GM19468 (cell line): Measurements from ENCODE around the gene SH3BGRL3.
"Not testable (repeated sequence)": the region's sequence is repeated elsewhere in the genome, so short reads cannot be mapped to it uniquely, and the experiment has no call there.

Experiments used
- ATAC-seq: cut with Tn5 transposase; IDR thresholded peaks from one replicate; pipeline ENCODE4 v1.9.1; 2021; ENCODE audit warnings: mild to moderate bottlenecking, moderate library complexity, moderate number of reproducible peaks; ENCODE audit not compliant: unreplicated experiment; ENCODE audit errors: extremely low read depth

Gene SH3BGRL3

DNA sequence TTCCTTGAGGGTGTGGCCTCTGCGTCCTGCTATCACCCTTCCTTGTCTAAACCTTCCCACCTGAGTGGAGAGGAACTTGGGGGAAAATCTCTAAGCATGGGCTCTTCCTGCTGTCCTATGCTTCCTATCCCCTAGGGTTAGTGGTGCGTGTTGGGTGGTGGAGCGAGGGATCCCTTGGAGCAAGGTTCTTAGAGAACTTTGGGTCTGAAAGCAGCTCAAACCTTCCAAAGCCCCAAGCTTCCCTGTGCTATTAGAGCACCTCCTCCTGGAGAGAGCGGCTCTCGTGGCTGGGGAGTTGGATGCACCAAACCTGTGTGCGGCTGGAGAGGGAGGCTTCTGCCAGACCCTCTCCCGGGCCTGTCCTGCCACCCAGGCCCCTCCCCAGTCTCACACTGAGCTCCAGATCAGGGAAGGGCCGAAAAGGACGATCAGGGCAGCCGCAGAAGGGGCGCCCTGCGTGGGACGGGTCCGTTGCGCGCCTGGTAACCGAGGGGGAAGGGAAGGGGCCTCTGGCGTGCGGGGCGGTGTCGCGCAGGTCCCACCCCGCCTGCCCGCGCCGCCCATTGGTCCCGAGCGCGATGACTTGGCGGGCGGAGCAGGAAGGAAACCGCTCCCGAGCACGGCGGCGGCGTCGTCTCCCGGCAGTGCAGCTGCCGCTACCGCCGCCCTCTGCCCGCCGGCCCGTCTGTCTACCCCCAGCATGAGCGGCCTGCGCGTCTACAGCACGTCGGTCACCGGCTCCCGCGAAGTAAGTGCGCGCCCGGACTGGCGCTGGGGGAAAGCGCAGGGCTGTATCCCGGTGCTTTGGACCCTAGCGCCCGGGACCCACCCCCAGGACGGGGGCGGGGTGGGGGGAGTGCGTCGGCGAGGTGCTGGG lies at the start of gene SH3BGRL3:
Gene SH3BGRL3, plus strand, starts transcription at position 631 of the 877 bp plus-strand sequence. Its CDS starts 70 bp downstream, at position 701.
- peak; percentile 63 for ATAC-seq

DNA sequence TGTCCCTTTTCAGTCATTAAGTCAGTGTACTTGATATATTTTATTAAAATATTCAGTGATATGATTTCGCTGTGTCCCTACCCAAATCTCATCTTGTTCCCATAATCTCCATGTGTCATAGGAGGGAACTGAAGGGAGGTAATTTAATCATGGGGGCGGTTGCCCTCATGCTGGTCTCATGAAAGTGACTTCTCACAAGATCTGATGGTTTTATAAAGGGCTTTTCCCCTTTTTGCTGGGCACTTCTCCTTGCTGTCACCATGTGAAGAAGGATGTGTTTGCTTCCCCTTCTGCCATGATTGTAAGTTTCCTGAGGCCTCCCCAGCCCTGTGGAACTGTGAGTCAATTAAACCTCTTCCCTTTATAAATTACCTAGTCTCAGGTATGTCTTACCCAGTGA lies 49.2 kb upstream of the SH3BGRL3 start:
- ATAC-seq, result not testable (repeated sequence)

DNA sequence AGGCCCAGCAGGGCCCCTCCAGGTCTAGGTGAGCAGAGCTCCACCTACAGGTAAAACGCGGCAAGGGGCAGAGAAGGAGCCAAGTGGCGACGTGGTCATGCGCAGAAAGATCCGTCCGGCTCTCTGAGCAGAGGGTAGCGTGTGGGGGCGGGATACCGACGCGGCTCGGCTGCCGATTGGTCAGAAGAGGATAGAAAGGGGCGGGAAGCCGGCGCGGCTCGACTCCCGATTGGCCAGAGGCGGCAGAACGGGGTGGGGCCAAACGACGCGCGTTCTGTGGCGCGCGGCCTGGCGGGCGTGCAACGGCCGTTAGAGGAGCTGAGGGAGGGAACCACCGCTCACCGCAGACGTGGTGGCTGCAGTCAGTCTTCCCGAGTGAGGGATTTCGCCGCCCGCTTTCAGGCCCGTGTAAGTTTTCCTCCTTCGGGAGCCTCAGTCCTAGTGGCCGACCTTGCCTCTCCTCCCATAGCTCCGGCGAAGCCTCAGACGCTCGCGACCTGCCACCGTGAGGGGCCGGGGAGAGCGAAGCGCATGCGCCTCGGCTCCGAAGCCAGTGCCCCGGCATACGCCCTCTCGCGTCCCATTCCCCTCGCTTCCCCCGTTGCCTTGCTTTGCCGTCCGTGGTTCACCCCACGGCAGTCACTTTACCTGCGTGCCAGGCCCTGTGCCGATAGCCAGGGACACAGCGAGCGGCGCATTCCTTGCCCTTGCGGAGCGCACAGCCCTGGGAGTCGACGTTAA lies 45.8 kb upstream of the SH3BGRL3 start, which contains the start of gene CEP85:
Gene CEP85, plus strand, starts transcription at position 298 of the 741 bp plus-strand sequence. CDS start 5,584 bp downstream, outside the sequence.
- ATAC-seq, result peak; percentile 78

DNA sequence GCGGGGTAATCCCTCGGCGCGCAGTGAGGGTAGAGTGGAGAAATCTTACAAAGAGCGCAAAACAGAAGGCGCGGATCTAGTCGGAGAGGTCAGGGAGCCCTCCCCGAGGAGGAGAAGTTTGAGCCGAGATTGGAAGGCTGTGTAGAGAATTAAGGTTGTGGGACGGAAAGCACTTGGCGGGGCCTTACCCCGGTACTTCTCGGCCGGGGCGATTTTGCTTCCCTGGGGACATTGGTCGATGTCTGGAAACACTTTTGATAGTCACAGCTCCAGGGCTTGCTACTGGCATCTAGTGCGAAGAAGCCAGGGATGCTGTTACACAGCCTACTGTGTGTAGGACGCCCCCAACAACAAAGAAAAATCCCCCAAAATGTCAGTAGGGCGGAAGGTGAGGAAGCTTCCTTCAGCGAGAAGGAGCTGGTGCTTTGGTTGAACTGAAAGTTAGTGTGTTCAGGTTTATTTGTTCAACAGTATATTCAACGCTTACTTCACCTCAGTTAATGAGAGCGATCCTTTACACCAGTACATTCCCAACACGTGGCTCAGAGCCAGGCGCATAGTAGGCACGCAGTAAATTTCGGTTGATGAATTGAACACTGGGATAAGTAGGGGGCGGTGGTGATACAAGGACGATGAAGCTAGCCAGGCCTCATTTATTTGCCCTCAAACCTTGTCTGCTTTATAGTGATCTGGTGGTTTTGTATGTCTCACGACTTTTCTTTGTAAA lies 45.1 kb upstream of the SH3BGRL3 start:
- no peak for ATAC-seq

DNA sequence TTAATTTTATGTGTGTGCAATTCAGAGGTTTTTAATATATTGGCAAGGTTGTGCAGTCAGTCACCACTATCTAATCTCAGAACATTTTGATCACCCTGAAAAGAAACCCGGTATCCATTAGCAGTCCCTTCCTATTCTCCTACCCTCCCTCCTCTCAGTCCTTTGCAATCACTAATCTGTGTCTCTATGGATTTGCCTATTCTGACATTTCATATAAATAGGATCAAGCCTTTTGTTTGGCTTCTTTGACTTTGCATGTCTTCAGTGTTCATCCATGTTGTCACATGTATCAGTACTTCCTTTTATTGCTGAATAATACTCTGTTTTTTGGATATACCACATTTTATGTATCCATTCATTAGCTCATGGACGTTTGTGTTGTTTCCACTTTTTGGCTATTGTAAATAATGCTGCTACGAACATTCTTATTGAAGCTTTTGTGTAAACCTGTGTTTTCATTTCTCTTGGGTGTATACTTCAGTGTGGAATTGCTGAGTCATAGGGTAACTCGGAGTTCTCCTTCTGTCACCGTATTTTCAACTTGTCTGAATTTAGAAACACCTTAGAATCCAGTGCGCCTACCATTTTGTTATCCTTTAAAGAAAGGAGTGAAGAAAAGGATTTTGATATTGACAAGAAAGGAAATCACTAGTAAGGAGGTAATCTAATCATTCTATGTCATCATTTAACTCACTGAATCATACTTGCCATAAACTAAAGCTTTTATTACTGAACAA lies 42.5 kb upstream of the SH3BGRL3 start:
- no peak for ATAC-seq

DNA sequence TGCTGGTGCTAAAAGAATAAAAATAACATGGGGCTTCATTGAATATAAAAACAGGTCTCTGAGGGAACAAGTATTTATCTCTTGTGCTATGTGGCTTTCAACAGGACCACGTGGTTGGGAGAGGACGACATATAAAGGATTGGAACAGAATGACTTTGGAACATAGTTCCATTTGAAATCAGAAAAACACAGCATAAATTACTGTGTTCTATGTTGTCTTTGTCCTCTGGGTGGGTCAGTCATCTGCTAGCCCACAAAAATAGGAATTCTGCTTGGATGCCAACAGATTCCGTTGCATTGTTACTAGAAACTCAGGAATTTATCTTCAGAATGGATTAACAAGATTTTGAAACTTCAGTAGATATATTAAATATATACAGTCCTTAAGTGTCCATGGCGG lies 40.0 kb upstream of the SH3BGRL3 start:
- ATAC-seq, result no peak

DNA sequence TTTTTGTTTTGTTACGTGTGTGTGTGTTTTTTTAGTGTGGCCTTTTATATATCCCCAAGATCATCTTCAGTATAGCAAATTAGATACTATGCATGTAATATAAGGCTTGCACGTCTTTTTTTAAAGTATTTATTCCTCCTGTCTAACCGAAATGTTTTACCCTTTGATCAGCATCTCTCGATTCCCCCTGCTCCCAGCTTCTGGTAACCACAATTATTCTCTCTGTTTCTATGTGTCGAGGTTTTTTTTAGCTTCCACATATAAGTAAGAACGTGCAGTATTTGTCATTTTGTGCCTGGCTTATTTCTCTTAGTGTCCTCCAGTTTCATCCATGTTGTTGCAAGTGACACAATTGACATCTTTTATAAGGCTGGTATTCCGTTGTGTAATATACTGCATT lies 27.2 kb upstream of the SH3BGRL3 start:
- ATAC-seq, result no peak

DNA sequence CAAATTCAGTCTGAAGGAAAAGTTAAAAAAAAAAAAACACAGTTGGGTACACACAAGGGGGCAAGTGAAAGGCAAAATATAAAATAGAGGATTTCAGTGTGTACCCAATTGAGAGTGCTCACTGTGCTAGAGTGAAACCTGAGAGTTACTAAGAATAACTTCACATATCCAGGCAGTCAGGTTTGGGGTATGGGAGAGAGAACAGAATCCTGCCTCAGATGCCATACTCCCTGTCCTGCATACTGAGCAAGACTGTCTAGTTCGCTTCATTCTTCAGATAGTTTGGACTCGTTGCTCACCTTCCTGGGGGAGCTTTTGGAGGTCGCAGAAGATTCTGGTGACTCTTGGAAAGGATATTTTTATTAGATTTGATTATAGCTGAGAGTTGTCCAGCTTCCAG lies 25.5 kb upstream of the SH3BGRL3 start:
- ATAC-seq, result no peak

DNA sequence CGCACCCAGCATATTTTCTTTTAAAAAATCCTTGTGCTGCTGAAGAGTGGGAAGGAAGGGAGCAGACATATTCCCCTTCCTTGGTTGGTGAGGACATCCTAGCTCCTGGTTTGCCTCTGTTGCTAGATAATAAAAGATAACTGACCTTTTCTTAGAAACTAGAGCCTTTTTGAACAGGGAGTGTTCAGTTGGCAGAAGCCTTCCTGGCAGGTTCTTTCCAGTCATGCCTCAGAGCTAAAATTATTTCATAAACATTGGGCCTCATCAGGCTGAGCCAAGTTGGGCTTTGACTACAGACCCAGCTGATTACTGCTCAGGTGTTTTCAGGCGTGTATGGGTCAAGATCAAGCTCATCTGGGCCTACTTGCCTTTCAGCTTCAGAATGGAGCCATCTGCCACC lies 22.7 kb upstream of the SH3BGRL3 start:
- ATAC-seq, result no peak

DNA sequence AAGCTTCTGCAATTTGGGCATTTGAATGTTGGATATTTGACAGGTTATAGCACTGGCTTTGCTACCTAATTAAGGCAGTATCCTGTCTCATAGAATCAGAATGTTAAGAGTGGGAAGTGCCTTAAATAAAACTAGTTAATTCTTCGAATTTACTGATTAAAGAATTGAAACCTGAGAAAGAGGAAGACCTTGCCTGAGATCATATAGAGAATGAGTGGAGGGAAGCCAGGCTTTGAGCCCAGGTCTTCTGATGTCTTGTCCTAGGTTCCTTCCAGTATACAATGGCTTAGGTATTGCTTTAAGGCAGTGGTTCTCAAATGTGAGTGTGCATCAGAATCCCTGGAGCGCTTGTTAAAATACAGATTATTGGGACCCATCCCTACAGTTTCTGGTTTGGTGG lies 20.9 kb upstream of the SH3BGRL3 start:
- no peak for ATAC-seq

DNA sequence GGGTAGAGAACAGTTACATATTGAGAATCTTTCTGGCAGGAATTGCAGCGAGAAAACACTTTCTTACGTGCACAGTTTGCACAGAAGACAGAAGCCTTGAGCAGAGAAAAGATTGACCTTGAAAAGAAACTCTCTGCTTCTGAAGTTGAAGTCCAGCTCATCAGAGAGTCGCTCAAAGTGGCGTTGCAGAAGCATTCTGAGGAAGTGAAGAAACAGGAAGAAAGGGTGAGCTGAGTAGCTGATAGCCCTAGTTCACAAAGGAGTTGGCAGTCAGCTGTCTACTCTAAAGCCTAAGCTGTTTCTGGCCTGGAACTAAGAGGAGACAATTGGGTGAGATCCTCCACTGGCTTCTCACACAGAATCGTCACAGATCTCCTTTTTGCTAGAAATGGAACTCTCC lies 20.3 kb upstream of the SH3BGRL3 start:
- no peak for ATAC-seq

DNA sequence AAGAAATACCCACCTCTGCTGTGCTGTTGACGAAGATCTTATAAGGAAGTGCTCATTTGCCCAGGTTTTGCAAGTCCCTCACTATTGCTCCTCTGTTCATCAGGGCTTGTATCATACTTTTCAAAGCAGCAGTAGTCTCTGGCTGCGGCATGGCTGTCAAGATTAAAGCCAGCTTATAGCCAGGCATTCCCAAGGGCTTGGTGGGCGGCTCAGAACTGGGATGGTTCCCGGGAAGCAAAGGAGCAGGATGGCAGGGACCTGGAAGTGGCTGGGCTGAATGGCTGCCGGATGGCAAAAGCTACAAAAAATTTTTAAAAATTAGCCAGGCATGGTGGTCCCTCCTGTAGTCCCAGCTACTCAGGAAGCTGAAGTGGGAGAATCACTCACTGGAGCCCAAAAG lies 16.7 kb upstream of the SH3BGRL3 start:
- ATAC-seq, result no peak

DNA sequence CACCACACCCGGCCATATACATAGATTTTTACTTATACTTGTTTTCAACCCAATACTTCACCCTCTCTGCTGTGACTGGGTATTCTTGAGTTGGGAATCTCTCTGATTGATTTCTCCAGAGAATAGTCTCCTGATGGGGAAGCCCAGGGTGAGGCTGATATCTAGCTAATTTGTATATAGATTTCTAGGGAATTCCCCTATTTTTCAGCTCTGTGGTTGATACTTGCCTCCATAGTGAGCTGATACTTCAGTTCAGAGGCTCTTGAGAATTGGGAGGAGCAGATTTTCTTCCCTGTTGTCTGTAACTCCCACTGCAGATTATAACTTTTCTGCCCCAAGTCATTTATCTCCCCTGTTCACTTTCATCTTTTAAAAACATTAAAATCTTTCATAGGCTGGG lies 14.5 kb upstream of the SH3BGRL3 start:
- ATAC-seq, result no peak

DNA sequence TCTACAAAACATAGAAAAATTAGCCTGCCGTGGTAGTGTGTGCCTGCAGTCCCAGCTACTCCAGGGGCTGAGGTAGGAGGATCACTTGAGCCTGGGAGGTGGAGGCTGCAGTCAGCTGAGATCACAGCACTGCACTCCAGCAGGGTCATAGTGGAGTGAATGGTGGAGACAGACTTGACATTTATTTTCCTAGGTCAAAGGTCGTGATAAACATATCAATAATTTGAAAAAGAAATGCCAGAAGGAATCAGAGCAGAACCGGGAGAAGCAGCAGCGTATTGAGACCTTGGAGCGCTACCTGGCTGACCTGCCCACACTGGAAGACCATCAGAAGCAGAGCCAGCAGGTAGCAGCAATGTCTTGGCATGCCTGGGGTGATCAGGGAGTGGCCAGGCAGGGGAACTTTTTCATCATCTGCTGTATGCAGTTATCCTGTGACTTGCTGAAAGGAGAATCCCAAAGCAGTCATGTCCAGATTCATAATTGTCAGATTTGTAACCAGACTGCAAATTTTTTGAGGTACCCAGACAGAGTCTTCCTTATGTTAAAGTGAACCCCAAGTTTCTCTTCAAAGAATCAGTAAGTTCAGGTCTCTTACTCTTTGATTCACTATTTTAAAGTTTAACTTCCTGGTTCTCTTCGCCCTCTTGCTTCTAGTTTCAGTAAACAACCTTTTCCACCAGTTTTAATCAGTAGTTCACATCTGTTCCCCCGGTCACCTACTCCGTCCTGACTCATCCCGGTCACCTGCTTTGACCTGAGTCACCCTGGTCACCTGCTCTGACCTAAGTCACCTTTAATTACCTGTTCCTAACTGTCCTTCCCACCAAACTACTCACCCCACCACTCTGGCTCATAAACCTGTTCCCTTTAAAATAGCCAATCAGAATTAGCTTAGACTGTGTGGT lies 11.3 kb upstream of the SH3BGRL3 start:
- no peak for ATAC-seq

DNA sequence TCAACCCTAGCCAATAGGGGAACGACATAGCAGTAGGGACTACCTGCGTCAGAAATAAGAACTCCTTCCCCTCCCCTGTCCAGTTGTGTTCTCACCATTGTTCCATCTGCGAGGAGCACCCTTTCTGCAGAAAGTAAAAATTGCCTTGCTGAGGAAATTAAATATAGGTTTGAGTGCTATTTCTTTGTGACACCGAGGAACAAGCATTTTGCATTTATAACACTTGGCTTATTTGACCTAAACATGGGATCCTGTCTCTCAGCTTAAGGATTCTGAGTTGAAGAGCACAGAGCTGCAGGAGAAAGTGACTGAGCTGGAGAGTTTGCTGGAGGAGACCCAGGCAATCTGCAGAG lies 10.7 kb upstream of the SH3BGRL3 start:
- ATAC-seq, result no peak

DNA sequence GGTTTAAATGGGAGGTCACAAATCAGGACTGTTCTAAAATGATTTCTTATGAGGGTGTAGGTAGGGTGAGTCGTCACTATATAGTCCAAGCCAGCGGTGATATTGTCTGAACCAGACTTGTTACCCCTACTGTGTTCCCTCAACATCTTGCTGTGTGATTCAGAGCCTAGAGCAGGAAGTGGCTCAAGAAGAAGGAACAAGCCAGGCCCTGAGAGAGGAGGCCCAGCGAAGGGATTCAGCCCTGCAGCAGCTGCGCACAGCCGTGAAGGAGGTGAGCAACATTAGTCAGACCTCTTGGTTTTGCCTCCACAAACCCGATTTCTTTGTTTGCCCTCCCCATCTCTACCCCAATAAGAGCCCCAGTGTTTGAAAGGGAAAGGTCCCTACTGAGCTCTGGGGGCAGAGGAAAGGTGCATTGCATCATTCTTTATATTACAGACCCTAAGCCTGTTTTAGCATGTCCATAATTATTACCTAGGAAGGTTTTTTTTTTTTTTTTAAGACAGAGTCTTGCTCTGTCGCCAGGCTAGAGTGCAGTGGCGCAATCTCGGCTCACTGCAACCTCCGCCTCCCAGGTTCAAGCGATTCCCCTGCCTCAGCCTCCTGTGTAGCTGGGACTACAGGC lies 5.0 kb upstream of the SH3BGRL3 start:
- ATAC-seq, result no peak

DNA sequence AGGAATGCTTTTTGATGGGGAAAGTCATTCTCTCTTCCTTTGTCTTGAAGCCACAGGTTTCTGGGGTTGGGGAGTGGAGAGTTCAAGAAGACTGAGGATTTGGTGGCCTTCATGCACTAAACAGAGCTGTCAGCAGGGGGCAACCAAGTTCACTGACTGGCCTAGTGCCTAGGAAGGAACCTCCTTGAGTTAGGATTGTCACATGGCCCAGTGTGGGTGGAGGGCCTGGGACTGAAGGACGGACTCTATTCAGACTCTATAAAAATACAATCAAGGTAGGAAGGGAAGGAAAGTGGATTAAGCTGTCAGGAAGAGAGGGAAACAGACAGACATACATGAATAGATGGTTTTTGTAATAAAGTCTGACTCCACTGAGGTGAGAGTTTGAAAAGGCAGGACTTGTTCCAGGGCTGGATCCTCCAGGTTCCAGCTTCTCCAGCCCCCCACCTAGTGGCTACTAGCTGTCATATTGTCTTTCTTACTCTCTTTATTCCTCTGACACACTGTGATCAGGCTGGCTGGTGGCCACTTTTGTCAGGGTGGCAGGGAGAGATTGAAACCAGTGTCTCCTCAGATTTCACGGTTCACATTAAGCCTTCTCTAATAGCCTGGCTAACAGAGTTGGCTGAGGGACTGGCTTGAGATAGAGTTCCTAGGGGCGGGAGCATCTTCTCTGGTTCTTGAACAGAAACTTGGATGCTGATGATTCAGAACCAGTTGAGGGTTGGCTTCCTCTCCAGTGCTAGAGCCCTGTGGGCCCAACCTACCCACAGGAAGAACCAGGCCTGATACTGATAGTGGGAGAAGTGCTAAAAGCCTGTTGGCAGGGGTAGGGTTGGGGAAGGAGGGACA lies 4.1 kb upstream of the SH3BGRL3 start:
- no peak for ATAC-seq

DNA sequence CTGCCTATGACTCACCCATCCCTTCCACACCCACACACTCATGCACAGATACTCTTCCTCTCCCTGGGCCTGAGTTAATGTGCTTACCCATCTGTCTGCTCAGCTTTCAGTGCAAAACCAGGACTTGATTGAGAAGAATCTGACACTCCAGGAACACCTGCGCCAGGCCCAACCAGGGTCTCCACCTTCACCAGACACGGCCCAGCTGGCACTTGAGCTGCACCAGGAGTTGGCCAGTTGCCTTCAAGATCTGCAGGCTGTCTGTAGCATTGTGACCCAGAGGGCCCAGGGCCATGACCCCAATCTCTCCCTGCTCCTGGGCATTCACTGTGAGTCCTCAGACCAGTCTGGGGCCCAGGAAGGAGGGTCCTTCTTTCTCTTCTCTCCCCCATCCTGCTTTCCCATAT lies 3.5 kb upstream of the SH3BGRL3 start:
- ATAC-seq, result no peak
